DND-41 (cell line): ENCODE results near the gene KCNH2.

Experiments
- ATAC-seq: fragments of 200-7000 bp; cut with Tn5 transposase; 3 replicates; pipeline ENCODE4 v1.9.1; 2021; ENCODE audit warnings: low read depth; ENCODE audit not compliant: insufficient read depth
- DNase-seq: peaks from one replicate; pipeline ENCODE4 v3.0.0-alpha.2; 2020
- H2AFZ ChIP-seq: 2 replicates; pipeline ENCODE4 v1.6.0; 2012; ENCODE audit warnings: low read depth, low read length
- H3K27ac ChIP-seq: 2 replicates; pipeline ENCODE4 v1.5.1; 2012; ENCODE audit warnings: low read length, inconsistent platforms
- H3K27me3 ChIP-seq: fragments of 200-600 bp; sonication (generic); 2 replicates; pipeline ENCODE4 v1.6.0; 2012; ENCODE audit warnings: low read length, mild to moderate bottlenecking, inconsistent platforms; ENCODE audit not compliant: insufficient read depth, poor library complexity
- H3K36me3 ChIP-seq: 2 replicates; pipeline ENCODE4 v1.5.1; 2012; ENCODE audit warnings: low read length, inconsistent platforms; ENCODE audit not compliant: insufficient read depth
- H3K4me1 ChIP-seq: 2 replicates; pipeline ENCODE4 v1.5.1; 2012; ENCODE audit warnings: mild to moderate bottlenecking, low read length; ENCODE audit not compliant: insufficient read depth
- H3K4me2 ChIP-seq: 2 replicates; pipeline ENCODE4 v1.6.0; 2012; ENCODE audit warnings: mild to moderate bottlenecking, moderate library complexity, low read length, inconsistent platforms; ENCODE audit not compliant: insufficient read depth
- H3K4me3 ChIP-seq, 2 experiments: fragments of 200-600 bp in 1 of 2; shearing (Covaris generic) in 1 of 2; 2 replicates each; pipeline ENCODE4 v1.5.1; 2012 to 2016; ENCODE audit warnings: inconsistent platforms in 2 of 2, low read length in 2 of 2, mild to moderate bottlenecking in 2 of 2, low read depth in 1 of 2, moderate library complexity in 1 of 2
- H3K79me2 ChIP-seq: 2 replicates; pipeline ENCODE4 v1.6.0; 2012; ENCODE audit warnings: low read length, inconsistent platforms; ENCODE audit not compliant: insufficient read depth
- H3K9ac ChIP-seq: 2 replicates; pipeline ENCODE4 v1.6.0; 2012; ENCODE audit warnings: low read depth, mild to moderate bottlenecking, inconsistent platforms, low read length, moderate library complexity
- H3K9me3 ChIP-seq: 2 replicates; pipeline ENCODE4 v1.5.1; 2012; ENCODE audit warnings: low read length, moderate library complexity, mild to moderate bottlenecking, inconsistent platforms; ENCODE audit not compliant: insufficient read depth, severe bottlenecking
- H4K20me1 ChIP-seq: 2 replicates; pipeline ENCODE4 v1.6.0; 2012; ENCODE audit warnings: low read length; ENCODE audit not compliant: insufficient read depth
- CTCF ChIP-seq: IDR thresholded peaks from 2 replicates; pipeline ENCODE4 v1.5.1; 2012; ENCODE audit warnings: borderline replicate concordance, low read length, moderate library complexity, mild to moderate bottlenecking; ENCODE audit not compliant: poor library complexity, severe bottlenecking; ENCODE audit errors: extremely low read depth
- EZH2 ChIP-seq: IDR thresholded peaks from 3 replicates; pipeline ENCODE4 v1.6.1; 2012; ENCODE audit warnings: borderline replicate concordance, low read depth, mild to moderate bottlenecking, moderate library complexity, low read length, inconsistent platforms; ENCODE audit not compliant: severe bottlenecking

The KCNH2 gene

GRCh38 chr7:150996376-150997074, 18.4 kb upstream of the KCNH2 start:
- no peak overlapping the region for H3K4me3 ChIP-seq
- H3K27ac ChIP-seq: no peak overlapping the region
- no peaks in the 10 kb centered on the region for H3K4me1 ChIP-seq
- TF ChIP-seq CTCF: no peak
- no peak overlapping the region for H3K9ac ChIP-seq
- H3K27me3 ChIP-seq: no peaks in the 10 kb centered on the region
- no peaks in the 10 kb centered on the region; the same call in 1 of the 2 replicates for H4K20me1 ChIP-seq
- no peak overlapping the region for H3K4me2 ChIP-seq
- H3K79me2 ChIP-seq: no peaks in the 10 kb centered on the region
- H3K36me3 ChIP-seq: no peaks in the 10 kb centered on the region
- H3K9me3 ChIP-seq: no peaks in the 10 kb centered on the region
- no peak overlapping the region for H2AFZ ChIP-seq
- ATAC-seq (peak; percentile 15; the same call in 1 of the 3 replicates), DNase-seq (no peak)

- H3K79me2 ChIP-seq: no peaks in the 10 kb centered on the region
- no peak overlapping the region for H3K4me2 ChIP-seq
- H3K9ac ChIP-seq: no peak overlapping the region
- TF ChIP-seq CTCF (no peak), EZH2 (no peak)
- H3K9me3 ChIP-seq: no peaks in the 10 kb centered on the region
- no peak overlapping the region for H3K4me3 ChIP-seq
- H3K4me1 ChIP-seq: no peaks in the 10 kb centered on the region
- no peak for DNase-seq
- no peak overlapping the region for H2AFZ ChIP-seq
- H3K27me3 ChIP-seq: peaks cover 4% of the 10 kb centered on the region
- H3K36me3 ChIP-seq: no peaks in the 10 kb centered on the region
- no peaks in the 10 kb centered on the region; the same call in 1 of the 2 replicates for H4K20me1 ChIP-seq
- H3K27ac ChIP-seq: no peak overlapping the region
- no peak for ATAC-seq
These were observed 16.9 kb upstream of the KCNH2 start for GRCh38 chr7:150994838-150995510.

DNA sequence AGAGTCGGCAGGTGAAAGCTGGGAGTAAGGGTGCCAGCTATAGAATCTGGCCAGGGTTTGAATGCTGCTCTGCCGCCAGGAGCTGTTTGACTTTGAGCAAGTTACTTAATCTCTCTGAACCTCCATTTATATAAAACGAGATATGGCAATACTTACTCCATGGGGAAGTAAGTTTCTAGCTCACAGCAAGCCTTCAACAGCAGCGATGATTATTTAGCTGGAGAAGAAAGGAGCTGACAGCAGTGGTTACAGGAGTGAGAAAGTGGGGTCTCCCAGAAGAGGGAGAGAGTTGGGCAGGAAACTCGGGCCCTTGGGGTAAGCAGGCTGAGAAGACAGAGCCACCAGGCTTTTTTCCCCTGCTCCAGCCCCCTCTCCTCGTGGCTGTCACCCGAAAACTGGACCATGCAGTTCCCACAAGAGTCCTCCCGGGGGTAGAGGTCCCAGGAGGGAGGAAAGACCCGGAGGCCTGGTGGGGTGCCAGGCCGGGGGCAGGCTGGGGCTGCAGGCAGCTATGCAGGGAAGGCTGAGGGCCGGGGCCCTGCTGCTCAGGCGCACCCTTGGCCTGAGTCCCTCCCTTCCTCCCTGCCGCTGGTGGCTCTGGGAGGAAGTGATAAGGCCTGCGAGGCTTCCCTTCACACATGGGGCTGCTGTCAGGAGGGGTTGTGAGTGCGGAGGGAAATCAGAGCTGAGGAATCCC, 16.2 kb upstream of the KCNH2 start:
- DNase-seq: no peak
- peaks cover 7% of the 10 kb centered on the region for H3K27me3 ChIP-seq
- H3K4me2 ChIP-seq: no peak overlapping the region
- TF ChIP-seq EZH2: no peak
- no peaks in the 10 kb centered on the region for H3K9me3 ChIP-seq
- no peaks in the 10 kb centered on the region; the same call in 1 of the 2 replicates for H4K20me1 ChIP-seq
- no peak overlapping the region for H2AFZ ChIP-seq
- H3K9ac ChIP-seq: no peak overlapping the region
- no peak overlapping the region for H3K4me3 ChIP-seq
- H3K79me2 ChIP-seq: no peaks in the 10 kb centered on the region
- no peaks in the 10 kb centered on the region for H3K4me1 ChIP-seq
- no peak overlapping the region for H3K27ac ChIP-seq
- peak; percentile 22; the same call in 1 of the 3 replicates for ATAC-seq
- no peaks in the 10 kb centered on the region for H3K36me3 ChIP-seq

DNA sequence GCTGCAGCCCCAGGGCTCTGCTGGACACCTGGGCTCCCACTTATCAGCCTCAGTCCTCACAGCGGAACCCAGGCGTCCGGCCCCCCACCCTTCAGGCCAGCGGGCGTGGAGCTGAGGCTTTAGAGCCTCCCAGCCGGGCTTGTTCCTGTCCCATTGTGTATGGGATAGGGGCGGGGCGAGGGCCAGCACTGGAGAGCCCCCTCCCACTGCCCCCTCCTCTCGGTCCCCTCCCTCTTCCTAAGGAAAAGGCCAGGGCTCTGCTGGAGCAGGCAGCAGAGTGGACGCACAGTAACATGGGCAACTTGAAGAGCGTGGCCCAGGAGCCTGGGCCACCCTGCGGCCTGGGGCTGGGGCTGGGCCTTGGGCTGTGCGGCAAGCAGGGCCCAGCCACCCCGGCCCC, 15.4 kb upstream of the KCNH2 start:
- Histone ChIP-seq H3K79me2 (no peaks in the 10 kb centered on the region), H3K9ac (no peak overlapping the region), H3K4me2 (no peak overlapping the region), H3K27ac (no peak overlapping the region), H2AFZ (no peak overlapping the region), H3K27me3 (peaks cover 13% of the 10 kb centered on the region), H3K4me1 (peaks cover 4% of the 10 kb centered on the region), H3K4me3 (no peak overlapping the region), H3K36me3 (no peaks in the 10 kb centered on the region), H3K9me3 (no peaks in the 10 kb centered on the region), H4K20me1 (peaks cover 5% of the 10 kb centered on the region)
- no peak for DNase-seq
- no peak for ATAC-seq
- TF ChIP-seq CTCF (no peak), EZH2 (no peak)
